ENCODE data around the gene TLR5.
A peak's percentile ranks its signal among the peaks of the same experiment; 100 is the strongest.

TLR5 gene

DNA sequence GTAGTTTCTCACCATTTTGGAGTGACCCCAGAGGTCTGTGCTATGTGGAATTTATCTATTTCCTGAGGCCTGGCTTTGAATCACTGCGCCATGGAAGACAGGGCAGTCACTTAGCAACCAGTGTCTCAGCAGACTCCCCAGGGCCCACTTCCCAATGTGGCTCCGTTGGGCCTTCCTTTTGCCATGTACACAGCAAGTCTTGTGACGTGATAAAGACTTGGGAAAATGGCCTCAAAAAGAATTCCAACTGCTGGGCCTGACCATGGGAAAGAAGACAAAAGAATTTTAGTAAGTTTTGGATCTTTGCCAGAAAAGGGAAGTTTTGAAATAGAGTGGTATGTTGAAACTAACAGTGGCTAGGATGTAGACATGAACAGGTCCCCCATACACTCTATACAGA lies 36.2 kb downstream of the TLR5 start:
- no peak for FAIRE-seq

- no peak for FAIRE-seq
Measured at GRCh38 chr1:223105568-223105967, 37.5 kb downstream of the TLR5 start.

- FAIRE-seq, result no peak
Measured at GRCh38 chr1:223102797-223103533, 40.1 kb downstream of the TLR5 start.

DNA sequence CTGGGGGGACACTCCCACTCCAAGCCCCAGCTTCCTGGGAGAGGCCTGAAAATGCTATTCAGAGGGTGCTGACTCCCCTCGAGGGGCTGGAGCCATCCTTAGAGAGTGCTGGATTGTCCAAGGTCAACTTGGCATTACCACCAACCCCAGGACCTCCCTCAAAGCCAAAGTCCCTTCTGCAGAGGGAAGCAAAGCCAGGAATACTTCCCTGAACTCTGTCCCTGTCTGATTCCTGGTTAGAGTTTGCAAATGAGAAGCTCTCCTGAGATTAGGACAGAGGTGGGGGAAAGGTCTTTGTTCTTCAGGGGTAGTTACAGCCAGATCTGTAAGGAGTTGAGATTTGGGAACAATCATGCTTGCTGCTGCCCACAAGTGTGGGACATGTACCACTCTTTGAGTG lies 45.3 kb downstream of the TLR5 start:
- FAIRE-seq, result no peak

- FAIRE-seq, result no peak
Measured at GRCh38 chr1:223095870-223096269, 47.2 kb downstream of the TLR5 start.

GRCh38 chr1:223091896-223092295 lies 51.2 kb downstream of the TLR5 start:
- FAIRE-seq, result no peak

DNA sequence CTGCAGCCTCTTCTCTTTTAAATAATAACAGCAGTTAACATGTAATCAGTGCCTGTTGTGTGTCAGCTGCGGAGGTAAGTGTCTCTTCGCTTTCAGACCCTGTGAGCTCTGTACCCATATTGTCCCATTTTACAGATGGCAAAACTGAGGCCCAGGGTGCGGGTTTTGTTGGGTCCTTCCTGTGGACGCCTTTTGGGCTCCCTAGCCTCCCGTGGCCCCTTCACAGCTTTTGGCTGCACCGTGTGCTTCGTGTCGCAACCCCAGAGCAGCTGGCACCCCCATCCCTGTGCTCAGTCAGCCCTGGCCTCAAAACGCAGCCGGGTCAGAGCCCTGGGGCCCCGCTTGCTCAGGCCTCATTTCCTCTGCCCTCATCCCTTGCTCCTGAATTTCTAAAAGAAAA lies 53.8 kb downstream of the TLR5 start:
- no peak for FAIRE-seq

GRCh38 chr1:223088713-223089240 lies 54.3 kb downstream of the TLR5 start:
- FAIRE-seq, result no peak

DNA sequence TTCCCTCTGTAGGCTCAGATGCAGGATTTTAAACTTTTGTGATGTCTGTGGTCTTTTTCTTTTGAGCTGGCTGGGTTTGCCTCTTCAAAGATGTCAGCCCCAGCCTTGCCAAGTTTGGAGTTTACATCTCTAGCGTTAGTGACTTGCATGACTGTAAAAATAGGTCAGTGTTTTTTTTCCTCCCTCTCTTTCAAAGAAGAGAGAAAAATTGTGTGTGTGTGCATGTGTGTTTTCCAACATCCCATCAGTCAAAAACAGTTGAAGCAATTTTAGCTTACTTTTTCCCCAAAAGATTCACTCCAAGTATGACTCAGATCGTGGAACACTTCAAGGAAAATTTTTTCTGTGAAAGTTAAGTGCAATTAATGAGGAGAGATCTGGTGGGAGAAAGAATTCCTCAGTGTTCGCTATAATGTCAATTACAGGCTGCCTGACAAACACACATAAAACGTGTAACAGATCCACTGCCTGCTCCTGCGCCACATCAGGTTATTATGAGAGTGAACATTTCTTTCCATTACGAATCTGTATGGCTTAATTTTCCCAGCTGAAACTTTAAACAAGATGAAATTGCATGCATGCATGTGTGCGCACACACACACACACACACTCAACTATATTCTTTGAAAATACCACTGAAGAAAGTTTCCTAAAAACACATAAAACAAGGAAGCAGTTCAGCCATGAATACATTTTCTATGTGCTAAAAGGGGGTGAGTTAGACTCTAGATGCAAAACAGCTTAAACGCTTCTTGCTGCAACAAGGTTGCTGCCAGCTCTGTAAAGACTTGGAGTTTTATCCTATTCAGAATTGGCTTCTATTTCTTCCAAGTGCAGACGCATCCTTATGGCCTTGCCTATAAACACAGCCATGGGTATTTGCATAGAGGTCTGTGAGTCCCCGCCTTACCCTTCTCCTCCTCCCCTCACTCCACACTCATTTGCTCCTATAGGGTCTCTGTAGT lies 55.5 kb downstream of the TLR5 start:
- no peak for FAIRE-seq

- no peak for FAIRE-seq
Measured at GRCh38 chr1:223084464-223084866, 58.6 kb downstream of the TLR5 start.

- FAIRE-seq, result no peak
Measured at GRCh38 chr1:223083831-223084230, 59.2 kb downstream of the TLR5 start.

GRCh38 chr1:223082914-223083313 lies 60.1 kb downstream of the TLR5 start:
- no peak for FAIRE-seq

DNA sequence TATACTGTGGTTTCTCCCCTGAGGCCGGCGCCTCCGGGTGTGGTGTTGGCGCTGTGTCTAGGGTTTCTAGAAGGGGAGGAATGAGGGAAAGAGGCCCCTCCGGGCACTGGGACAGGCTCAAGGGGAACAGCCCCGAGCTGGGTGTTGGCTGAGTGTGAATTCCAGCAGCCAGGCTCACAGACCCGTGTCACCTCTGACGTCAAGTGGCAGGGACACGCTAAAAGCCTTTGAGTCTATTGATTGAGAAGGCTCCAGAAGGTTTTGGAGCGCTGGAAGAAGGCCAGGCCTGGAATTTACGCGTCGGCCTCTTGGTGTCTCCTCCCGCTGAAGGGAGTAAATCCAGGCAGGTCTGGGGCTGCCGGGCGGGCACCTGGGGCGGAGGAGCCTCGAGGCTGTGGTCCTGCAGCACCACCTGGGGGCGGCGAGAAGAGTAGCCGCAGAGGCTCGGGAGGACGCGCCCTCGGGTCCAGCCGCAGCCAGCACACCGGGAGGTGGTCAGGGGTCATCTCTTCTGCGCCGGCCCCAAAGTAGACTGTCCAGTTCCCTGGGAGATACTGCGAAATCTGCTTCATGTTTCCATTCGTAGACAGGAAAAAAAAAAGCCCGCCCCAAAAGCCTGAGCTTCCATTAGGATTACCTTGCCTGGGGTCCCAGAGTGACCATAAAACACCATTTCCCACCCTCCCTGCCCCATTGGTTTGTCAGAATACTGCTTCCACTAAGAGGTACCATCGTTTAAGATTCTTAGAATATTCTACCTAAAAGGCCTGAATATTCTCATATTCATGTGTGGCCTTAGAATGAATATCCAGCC lies 61.7 kb downstream of the TLR5 start:
- FAIRE-seq, result peak; percentile 8

DNA sequence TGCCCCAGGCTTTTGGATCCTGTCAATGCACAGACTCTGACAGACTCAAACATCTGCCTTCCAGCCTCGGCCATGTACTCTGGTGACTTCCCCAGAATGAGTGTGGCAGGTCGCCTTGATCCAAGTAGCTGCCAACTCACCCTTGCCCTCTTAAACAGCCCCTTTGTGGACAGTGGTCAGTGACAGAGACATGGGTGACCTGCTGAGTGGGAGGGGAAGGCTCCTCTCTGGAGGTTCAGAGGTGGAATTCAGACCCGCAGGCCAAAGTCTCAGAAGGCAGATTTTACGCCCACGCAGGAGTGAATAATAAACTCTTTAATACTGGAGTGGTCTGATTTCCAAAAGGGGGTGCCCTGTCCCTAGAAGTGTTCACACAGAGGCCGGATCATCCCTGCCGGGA lies 63.5 kb downstream of the TLR5 start:
- no peak for FAIRE-seq

- FAIRE-seq, result no peak
Measured at GRCh38 chr1:223077247-223077833, 65.7 kb downstream of the TLR5 start.

- no peak for FAIRE-seq
Measured at GRCh38 chr1:223076362-223076761, 66.7 kb downstream of the TLR5 start.

DNA sequence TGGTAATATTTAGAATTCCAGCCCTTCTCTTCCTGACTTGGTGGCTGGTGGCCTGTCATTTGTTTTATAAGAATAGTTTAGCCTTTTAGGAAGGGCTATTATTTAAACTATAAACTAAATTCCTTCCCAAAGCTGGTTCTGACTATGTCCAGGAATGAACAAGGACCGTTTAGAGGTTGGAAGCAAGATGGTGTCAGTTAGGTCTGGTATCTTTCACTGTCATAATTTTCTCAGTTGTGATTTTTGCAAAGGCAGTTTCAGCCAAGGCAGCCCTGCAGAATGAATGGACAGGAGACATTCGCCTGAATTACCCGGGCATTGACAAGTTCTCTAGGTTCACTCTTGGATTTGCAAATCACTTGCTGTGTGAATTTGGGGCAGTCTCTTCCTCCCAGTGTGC lies 67.2 kb downstream of the TLR5 start:
- FAIRE-seq, result no peak

- no peak for FAIRE-seq
Measured at GRCh38 chr1:223074445-223075300, 68.4 kb downstream of the TLR5 start.

- FAIRE-seq, result no peak
Measured at GRCh38 chr1:223068900-223069665, 74.0 kb downstream of the TLR5 start.

DNA sequence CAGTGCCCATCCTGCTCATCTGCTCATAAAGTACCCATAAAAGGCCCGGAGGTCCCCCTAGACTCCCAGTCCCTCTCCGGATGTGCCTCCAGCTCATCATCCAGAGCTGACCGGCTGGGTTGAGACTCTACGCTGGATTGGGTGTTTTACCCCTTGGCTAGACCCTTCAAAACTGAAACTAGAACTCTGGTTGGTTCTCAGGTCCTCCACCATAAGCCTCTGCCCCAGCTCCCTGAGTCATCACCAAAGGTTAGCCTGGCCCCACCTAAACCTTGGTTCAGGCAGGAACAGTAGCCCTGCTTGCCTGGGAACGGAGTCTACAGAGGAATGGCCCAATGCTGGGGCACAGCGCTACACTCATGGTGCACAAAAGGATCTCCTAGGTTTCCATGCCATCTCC lies 75.1 kb downstream of the TLR5 start:
- no peak for FAIRE-seq

DNA sequence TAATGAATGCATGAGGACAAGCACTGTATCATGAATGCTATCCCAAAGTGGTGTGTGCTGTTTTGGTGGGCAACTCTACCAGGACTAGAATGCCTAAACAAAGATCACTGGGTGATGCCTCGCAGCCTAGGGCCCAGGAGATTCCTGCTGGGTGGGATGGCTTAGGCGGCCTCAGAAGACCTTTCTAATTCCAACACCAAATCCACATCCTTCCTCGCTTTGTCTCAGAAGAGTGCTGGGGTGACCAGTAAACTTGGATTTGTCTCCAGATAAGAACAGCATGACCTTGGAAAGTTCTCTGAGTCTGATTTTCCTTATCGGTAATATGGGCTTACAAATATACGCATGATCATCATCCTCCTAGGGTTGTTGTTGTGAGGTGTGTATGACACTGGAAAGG lies 76.6 kb downstream of the TLR5 start:
- no peak for FAIRE-seq

All from endometrium (tissue), 2 donors.